ENCODE measurements around the gene MAGEH1.

MAGEH1 gene

GRCh38 chrX:55490974-55491373, 39.0 kb downstream of the MAGEH1 start:
- no peak for DNase-seq (ENCODE audit: low read depth)

All from CMK (cell line).